Measurements from ENCODE around the gene TMEM143. TPM values are rescaled to one million over a fixed set of nuclear protein-coding genes. Genes with fewer than 3 reads are reported as not detected.
A peak's percentile ranks its signal among the peaks of the same experiment; 100 is the strongest.

Gene TMEM143
- total and polyA plus RNA-seq, 4 donors = 3.2 to 10.2 (median 6.7) TPM

GRCh38 chr19:48398102-48398374, 34.3 kb upstream of the TMEM143 start:
- DNase-seq (ENCODE audit: low spot score) = no peak
- 5% methylated on average over 17 of the region's 17 CpGs for WGBS
- peak overlapping the region in 1 of 3 donors; percentile 36 for H3K4me3 ChIP-seq (ENCODE audit: low read depth in 1 of 3, low read length in 3 of 3)
- H3K27ac ChIP-seq (ENCODE audit: low read depth in 1 of 2, low read length in 2 of 2) = no peak overlapping the region
- H3K36me3 ChIP-seq (ENCODE audit: control insufficient read depth in 4 of 4, insufficient read depth in 3 of 4, low read depth in 1 of 4, low read length in 3 of 4) = no peaks in the 10 kb centered on the region
- peaks cover 0 to 8% (median 4%) of the 10 kb centered on the region in 4 donors for H3K4me1 ChIP-seq (ENCODE audit: control insufficient read depth in 4 of 4, insufficient read depth in 4 of 4, low read length in 3 of 4)
- TF ChIP-seq FOXA1 (IDR thresholded peaks at IDR 0.05) (no peak), NR2F2 (IDR thresholded peaks at IDR 0.05) (no peak), JUND (IDR thresholded peaks at IDR 0.05) (no peak), RXRA (IDR thresholded peaks at IDR 0.05) (no peak), REST (IDR thresholded peaks at IDR 0.05) (no peak), EGR1 (IDR thresholded peaks at IDR 0.05; ENCODE audit: low read depth in 2 of 2) (no peak), RAD21 (IDR thresholded peaks at IDR 0.05) (no peak), HNF4G (IDR thresholded peaks at IDR 0.05) (no peak), HNF4A (conservative IDR thresholded peaks at IDR 0.05) (no peak), ATF3 (IDR thresholded peaks at IDR 0.05) (no peak), TAF1 (conservative IDR thresholded peaks at IDR 0.05) (no peak), YY1 (IDR thresholded peaks at IDR 0.05) (no peak), SP1 (IDR thresholded peaks at IDR 0.05) (no peak), FOXA2 (IDR thresholded peaks at IDR 0.05) (no peak), GABPA (IDR thresholded peaks at IDR 0.05 in 1 of 2, conservative IDR thresholded peaks at IDR 0.05 in 1 of 2) (no peak)
- TF ChIP-seq, protein P1, sequence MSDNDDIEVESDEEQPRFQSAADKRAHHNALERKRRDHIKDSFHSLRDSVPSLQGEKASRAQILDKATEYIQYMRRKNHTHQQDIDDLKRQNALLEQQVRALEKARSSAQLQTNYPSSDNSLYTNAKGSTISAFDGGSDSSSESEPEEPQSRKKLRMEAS (IDR thresholded peaks at IDR 0.05) = no peak
- TF ChIP-seq, protein P2, sequence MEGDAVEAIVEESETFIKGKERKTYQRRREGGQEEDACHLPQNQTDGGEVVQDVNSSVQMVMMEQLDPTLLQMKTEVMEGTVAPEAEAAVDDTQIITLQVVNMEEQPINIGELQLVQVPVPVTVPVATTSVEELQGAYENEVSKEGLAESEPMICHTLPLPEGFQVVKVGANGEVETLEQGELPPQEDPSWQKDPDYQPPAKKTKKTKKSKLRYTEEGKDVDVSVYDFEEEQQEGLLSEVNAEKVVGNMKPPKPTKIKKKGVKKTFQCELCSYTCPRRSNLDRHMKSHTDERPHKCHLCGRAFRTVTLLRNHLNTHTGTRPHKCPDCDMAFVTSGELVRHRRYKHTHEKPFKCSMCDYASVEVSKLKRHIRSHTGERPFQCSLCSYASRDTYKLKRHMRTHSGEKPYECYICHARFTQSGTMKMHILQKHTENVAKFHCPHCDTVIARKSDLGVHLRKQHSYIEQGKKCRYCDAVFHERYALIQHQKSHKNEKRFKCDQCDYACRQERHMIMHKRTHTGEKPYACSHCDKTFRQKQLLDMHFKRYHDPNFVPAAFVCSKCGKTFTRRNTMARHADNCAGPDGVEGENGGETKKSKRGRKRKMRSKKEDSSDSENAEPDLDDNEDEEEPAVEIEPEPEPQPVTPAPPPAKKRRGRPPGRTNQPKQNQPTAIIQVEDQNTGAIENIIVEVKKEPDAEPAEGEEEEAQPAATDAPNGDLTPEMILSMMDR (IDR thresholded peaks at IDR 0.05; ENCODE audit: low read depth, low read length, missing input control) = no peak
- H3K27me3 ChIP-seq (ENCODE audit: control insufficient read depth in 4 of 4, insufficient read depth in 4 of 4, low read length in 3 of 4) = peaks cover 0 to 20% (median 14%) of the 10 kb centered on the region in 4 donors
- H3K9ac ChIP-seq (ENCODE audit: low read depth in 1 of 2, low read length in 2 of 2) = no peak overlapping the region
- H3K9me3 ChIP-seq (ENCODE audit: control insufficient read depth in 4 of 4, low read length in 3 of 4) = no peaks in the 10 kb centered on the region

GRCh38 chr19:48397263-48398101, 33.7 kb upstream of the TMEM143 start:
- Histone ChIP-seq H3K36me3 (ENCODE audit: control insufficient read depth in 4 of 4, insufficient read depth in 3 of 4, low read depth in 1 of 4, low read length in 3 of 4) (no peaks in the 10 kb centered on the region), H3K27ac (ENCODE audit: low read depth in 1 of 2, low read length in 2 of 2) (no peak overlapping the region), H3K9ac (ENCODE audit: low read depth in 1 of 2, low read length in 2 of 2) (no peak overlapping the region), H3K9me3 (ENCODE audit: control insufficient read depth in 4 of 4, low read length in 3 of 4) (no peaks in the 10 kb centered on the region), H3K4me3 (ENCODE audit: low read depth in 1 of 3, low read length in 3 of 3) (no peak overlapping the region), H3K4me1 (ENCODE audit: control insufficient read depth in 4 of 4, insufficient read depth in 4 of 4, low read length in 3 of 4) (peaks cover 0 to 8% (median 4%) of the 10 kb centered on the region in 4 donors), H3K27me3 (ENCODE audit: control insufficient read depth in 4 of 4, insufficient read depth in 4 of 4, low read length in 3 of 4) (peaks cover 0 to 20% (median 14%) of the 10 kb centered on the region in 4 donors)
- no peak for TF ChIP-seq HNF4A (conservative IDR thresholded peaks at IDR 0.05)
- DNase-seq (ENCODE audit: low spot score) = peak; percentile 27
- WGBS = 34% methylated on average over 22 of the region's 22 CpGs
